Right renal cortex interstitium (tissue), 3 donors: ENCODE measurements around the gene SSH3. TPM values are rescaled to one million over a fixed set of nuclear protein-coding genes. Genes with fewer than 3 reads are reported as not detected.

Source experiments
- DNase-seq, 3 donors: peaks; one replicate each; pipeline ENCODE4 v3.0.0-alpha.2; 2013; ENCODE audit warnings: low read depth in 3 of 3, low spot score in 2 of 3
- polyA plus RNA-seq, 3 donors: library from polyadenylated mRNA; unstranded; fragments of 120-200 nt; gene quantifications; one replicate each; pipeline ENCODE4 v1.2.1, GENCODE V29; 2013; ENCODE audit not compliant: insufficient read length in 3 of 3

The SSH3 gene
- polyA plus RNA-seq, 3 donors: 16.5 to 22.2 (median 19.6) TPM

DNA sequence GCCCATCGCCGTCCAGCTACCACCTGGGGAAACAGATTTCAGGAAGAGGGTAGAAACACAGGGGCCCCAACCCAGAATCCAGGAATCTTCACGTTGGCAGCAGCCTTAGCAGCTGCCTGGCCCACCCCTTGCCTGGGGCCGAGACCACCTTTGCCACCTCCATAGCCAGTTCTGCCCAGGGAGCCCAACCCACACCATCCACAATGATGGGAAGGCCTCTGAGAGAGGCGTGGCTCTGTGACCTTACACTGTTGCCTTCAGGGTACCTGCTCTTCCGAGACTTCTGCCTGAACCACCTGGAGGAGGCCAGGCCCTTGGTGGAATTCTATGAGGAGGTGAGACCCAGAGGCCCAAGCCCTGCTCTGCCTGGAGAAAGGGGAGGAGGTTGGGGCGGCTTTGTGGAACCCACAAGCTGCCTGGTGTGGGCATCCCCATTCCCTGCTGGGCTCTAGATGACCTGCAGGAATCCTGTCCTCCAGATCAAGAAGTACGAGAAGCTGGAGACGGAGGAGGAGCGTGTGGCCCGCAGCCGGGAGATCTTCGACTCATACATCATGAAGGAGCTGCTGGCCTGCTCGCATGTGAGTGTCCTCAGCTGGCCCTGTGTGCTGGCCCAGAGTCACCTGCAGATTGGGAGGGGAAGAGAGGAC, 24.3 kb upstream of the SSH3 start:
- no peak for DNase-seq

DNA sequence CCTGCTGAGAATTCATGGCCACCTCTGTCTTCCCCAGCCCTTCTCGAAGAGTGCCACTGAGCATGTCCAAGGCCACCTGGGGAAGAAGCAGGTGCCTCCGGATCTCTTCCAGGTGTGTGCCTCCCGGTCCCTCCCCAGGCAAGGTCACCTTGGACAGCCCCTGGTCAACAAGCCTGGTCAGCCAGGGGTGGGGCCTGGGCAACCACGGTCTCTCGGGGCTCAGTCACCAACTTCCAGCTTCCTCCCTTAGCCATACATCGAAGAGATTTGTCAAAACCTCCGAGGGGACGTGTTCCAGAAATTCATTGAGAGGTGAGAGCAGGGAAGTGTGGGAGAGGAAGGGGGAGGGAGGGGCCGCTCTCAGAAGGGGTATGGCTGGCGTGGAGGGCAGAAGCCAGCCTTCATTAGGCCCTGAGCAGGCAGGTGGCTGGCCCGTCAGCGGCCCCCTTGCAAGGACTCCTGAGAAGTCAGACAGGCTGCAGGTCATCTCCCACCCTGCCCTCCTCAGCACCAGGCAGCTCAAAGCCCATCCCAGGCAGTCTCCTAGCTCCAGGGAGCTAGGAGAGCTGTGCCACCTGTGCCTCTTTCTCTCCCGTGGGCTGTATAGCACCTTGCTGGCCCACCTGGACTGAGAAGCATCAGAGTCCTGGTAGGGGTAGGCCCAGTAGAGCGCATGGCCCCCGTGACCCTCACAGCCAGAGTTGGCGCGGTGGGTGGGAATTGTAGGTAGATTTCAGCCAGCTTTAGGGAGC, 23.6 kb upstream of the SSH3 start:
- DNase-seq: no peak

DNA sequence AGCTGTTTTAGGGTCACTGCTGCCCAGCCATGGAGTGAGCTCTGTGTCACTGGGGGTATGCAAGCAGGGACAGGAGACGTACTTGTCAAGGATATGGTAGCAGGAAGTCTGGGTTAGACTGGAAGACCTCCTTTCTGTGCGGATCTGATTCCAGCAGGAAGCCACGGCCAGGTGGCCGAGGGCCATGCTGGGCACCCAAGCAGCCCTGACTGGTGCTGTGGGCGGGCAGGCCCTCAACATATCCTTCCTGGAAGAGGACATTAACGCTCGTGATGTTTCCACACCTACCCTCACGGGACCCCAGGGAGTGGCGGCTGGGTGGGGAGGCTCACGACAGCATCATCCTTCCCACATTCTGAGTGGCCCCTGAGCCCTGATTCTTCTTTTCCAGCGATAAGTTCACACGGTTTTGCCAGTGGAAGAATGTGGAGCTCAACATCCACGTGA, 23.0 kb upstream of the SSH3 start:
- DNase-seq: no peak

DNA sequence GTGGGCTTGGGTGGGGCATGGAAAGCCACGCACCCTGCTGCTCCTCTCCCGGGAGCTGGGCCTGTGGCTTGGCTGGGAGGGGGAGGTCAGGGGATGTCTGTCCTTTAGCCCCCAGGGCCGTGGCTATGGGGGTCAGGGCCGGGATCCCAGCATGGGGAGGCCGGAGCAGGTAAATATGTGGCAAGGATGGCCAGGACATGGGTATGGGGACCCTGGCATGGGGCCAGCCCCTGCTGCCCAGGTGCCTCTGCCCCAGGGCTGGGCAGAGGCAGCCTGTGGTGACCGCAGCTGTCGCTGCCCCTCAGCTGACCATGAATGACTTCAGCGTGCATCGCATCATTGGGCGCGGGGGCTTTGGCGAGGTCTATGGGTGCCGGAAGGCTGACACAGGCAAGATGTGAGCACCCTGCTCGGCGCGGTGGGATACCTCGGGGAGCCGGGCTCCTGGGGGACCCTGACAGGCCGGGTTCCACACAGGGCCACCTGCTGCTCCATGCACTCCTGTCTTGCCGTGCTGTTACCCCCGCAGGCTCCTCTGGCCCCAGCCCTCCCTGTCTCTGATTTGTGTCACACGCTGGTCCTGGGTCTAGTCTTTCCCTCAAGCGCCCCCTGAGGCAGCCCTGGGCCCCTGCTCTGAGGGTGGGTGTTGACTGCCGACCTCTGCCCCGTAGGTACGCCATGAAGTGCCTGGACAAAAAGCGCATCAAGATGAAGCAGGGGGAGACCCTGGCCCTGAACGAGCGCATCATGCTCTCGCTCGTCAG, 22.4 kb upstream of the SSH3 start:
- DNase-seq: no peak

DNA sequence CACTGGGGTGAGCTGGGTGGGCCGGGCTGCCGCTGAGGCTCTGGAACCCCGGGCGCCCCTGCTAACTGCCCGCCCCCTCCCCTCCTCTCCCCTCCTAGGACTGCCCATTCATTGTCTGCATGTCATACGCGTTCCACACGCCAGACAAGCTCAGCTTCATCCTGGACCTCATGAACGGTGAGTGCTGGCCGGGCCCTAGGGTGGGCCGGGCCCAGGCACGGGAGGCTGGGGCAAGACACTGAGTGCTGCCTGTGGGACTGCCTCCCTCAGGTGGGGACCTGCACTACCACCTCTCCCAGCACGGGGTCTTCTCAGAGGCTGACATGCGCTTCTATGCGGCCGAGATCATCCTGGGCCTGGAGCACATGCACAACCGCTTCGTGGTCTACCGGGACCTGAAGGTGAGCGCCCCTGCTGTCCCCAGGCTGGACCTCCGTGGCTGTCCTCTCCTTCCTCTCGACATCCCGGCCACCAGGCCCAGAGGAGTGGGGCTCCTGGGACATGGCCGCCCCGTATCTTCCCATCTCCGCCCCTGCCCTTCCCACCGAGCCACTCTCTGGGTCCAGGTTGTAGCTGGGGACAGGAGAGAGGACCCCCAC, 21.7 kb upstream of the SSH3 start:
- DNase-seq: no peak

DNA sequence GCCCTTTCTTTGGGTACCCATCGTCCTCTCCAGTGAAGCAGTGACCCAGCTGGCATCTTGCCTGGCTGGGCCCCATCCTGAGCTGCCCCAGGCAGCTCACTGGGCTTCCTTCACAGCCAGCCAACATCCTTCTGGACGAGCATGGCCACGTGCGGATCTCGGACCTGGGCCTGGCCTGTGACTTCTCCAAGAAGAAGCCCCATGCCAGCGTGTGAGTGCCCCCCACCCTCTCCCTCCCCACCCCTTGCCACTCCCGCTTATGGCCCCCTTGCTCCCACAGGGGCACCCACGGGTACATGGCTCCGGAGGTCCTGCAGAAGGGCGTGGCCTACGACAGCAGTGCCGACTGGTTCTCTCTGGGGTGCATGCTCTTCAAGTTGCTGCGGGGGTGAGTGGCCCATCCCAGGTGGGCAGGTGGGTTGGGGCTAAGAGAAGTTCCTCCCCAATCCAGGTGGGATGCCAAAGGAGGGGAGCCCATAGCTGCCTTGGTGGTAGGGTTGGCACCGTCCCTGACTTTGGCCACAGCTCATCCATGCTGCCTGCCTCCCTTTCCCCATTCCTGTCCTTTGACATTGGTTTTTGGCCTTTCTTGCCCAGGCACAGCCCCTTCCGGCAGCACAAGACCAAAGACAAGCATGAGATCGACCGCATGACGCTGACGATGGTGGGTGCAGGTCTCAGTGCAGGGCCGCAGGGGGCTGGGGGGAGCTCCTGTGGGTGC, 21.0 kb upstream of the SSH3 start:
- DNase-seq: no peak

DNA sequence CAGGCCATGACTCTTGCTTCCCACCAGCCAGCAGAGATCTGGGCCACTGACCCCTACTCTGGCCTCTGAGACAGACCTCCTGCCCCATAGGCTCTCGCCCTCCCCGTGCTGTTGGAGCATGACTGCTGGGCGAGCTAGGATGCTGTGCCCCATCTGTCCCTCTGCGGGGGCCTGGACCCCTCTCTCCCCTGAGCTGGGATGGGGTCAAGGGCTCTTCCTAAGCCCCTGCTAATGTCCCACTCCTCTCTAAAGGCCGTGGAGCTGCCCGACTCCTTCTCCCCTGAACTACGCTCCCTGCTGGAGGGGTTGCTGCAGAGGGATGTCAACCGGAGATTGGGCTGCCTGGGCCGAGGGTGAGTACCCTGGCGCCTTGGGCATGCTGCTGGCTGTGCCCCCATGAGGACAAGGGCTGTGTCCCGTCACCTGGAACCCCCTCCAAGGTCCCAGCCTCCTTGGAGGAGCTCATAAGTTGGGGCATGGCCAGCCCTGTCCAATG, 20.4 kb upstream of the SSH3 start:
- DNase-seq: no peak

DNA sequence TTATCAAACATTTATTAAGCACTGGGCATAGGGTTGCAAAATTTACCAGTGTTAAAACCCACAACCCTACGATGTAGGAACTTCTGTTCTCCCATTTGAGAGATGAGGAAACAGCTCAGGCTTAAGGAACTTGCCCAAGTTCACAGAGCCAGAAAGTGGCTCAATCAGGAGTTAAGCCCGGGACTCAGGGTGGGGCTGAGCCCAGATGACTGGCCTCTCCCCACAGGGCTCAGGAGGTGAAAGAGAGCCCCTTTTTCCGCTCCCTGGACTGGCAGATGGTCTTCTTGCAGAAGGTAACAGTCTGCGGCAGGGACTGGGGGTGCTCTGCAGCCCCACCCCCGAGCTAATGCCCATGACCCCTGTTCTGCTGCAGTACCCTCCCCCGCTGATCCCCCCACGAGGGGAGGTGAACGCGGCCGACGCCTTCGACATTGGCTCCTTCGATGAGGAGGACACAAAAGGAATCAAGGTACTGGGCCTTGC, 19.8 kb upstream of the SSH3 start:
- DNase-seq: no peak

DNA sequence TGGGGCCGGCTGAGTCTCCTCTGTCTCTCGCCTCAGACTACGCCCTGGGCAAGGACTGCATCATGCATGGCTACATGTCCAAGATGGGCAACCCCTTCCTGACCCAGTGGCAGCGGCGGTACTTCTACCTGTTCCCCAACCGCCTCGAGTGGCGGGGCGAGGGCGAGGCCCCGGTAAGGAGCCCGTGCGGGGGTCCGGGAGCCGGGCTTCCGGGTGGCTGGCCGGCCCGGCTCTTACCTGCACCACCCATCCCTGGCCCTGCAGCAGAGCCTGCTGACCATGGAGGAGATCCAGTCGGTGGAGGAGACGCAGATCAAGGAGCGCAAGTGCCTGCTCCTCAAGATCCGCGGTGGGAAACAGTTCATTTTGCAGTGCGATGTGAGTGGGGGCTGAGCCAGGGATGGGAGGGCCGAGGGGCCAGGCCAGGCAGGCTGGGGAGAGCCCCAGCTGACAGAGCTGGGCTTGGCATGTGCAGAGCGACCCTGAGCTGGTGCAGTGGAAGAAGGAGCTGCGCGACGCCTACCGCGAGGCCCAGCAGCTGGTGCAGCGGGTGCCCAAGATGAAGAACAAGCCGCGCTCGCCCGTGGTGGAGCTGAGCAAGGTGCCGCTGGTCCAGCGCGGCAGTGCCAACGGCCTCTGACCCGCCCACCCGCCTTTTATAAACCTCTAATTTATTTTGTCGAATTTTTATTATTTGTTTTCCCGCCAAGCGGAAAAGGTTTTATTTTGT, 18.4 kb upstream of the SSH3 start:
- DNase-seq: no peak

DNA sequence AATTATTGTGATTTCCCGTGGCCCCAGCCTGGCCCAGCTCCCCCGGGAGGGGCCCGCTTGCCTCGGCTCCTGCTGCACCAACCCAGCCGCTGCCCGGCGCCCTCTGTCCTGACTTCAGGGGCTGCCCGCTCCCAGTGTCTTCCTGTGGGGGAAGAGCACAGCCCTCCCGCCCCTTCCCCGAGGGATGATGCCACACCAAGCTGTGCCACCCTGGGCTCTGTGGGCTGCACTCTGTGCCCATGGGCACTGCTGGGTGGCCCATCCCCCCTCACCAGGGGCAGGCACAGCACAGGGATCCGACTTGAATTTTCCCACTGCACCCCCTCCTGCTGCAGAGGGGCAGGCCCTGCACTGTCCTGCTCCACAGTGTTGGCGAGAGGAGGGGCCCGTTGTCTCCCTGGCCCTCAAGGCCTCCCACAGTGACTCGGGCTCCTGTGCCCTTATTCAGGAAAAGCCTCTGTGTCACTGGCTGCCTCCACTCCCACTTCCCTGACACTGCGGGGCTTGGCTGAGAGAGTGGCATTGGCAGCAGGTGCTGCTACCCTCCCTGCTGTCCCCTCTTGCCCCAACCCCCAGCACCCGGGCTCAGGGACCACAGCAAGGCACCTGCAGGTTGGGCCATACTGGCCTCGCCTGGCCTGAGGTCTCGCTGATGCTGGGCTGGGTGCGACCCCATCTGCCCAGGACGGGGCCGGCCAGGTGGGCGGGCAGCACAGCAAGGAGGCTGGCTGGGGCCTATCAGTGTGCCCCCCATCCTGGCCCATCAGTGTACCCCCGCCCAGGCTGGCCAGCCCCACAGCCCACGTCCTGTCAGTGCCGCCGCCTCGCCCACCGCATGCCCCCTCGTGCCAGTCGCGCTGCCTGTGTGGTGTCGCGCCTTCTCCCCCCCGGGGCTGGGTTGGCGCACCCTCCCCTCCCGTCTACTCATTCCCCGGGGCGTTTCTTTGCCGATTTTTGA, 17.5 kb upstream of the SSH3 start:
- DNase-seq: no peak

DNA sequence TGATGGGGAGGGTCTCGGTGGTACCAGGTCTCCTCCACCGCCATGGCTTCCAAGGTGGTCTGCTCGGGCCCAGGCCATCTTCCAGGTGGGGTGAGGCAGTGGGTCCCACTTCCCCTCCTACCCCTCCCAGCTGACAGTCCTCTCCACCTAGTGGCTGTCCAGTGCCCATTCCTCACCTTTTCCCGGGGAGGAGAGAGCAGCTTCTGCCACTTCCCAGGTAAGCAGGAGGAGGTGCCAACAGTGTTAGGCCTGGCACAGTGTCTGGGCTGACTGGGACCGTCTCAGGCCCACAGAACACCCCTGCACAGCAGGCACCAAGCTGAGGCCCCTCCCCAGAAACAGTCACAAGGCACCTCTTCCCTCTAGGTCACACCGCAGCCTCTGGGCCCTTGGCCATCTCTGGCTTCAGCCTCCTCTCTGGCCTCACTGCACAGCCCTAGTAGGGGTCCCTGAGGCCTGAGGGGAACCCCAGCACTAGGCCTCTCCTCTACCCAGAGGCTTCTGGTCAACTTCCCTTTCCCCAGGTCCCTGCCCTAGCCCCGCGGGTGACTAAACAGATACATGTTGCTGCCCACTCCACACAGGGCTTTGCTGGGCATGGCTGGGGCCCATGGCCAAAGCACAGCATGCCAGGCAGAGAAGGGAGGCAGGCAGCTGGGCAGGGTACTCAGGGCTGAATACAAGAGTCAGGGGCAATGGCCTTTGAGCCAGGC, 16.6 kb upstream of the SSH3 start:
- no peak for DNase-seq

DNA sequence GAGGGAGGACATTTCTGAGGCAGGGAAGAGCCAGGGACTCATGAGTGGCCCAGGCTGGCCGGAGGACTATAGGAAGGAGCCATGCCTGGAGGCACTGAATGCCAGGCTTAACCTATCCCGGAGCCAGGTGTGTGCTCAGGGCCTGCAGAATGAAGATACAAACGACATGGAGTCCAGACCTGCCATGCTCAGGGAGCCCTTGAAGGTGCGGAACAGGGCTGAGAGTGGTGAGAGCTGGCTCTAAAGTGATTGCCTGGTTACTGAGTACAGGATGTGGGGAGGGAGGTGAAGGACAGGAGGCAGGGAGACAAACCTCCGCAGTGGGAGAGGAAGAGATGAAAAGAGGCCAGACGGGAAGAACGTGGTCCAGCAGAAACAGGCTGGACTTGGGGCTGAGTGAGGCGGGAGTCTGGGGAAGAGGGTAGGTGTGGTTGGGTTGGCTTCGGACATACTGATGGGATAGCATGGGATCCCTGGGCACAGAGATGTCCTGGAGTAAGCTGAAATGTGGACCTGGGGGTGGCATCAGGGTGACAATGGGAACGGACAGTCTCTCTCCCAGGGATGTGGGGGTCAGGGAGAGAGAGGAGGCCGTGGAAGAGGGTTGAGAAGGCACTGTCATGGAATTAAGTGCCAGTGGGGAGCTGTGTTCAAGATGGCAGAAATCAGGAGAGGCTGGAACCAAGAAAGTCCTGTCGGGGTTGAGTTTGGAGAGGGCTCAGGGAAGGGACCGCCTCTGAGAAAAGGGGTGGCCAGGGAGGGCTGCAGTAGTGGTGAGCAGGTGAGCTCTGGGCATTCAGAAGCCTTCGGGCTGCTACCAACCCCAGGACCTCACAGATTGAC, 15.8 kb upstream of the SSH3 start:
- no peak for DNase-seq

DNA sequence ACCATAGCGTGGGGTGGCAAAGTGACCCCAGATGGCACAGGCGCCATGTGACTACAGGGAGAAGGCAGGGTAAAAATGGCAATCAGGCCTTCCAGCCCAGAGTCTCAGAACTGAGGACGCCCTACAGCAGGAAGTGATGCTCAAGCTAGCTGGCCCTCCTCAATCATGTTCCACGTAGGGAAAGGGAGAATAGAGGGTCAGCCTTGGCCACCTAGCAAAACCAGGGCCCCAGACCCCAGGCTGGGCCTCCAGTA, 15.2 kb upstream of the SSH3 start:
- DNase-seq: no peak

DNA sequence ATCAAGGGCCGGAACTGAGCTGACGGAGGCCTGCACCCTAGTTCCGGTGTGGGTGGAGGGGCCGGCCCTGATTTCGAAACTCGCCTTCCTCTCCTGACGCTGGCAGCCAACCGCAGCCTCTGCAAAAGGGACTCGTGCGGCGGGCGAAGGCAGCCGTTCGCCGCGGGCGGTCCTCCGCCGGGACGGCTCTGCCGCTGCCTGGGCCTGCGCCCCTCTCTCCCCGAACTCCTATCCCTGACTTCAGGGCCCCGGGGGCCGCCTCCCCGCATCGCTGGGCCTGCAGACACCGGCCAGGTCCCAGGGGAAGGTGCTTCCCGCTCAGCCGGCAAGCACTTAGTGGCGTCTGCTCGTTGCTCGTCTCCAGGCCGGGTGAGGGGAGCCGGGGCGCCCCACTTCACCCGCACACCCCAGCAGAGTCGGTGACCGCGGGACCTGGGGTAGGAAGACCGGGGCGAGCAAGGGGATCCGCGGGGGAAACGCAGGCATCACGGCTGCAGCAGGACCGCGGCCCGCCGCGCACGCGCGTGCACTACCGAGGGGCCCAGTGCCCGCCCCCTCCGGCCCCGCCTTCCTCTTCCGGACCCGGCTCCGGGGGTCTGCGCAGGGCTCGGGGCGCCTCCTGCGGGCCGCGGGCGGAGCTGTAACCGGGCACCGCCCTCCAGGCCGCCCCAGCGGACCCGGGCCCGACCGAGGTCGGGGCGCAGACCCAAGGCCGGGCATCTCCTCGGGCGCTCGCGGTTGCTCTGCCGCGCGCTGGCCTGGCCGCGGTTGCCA, 14.7 kb upstream of the SSH3 start:
- DNase-seq: peak in 1 of 3 donors; percentile 81

DNA sequence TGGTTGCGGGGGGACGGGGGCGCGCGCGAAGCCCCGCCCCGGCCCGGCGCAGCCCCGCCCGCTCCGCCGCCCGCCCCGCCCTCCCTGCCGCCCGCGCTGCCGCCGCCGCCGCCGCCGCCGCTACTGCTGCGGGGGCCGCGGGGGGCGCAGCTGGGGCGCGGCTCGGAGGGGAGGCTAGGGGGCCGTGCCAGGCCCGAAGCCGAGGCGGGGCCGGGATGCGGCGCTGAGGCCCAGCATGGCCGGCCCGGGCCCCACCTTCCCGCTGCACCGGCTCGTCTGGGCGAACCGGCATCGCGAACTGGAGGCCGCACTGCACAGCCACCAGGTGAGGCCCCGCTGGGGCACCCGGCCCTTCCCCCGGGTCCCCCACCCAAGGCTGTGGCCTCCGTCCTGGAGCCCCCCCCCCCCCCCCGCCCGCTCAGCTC, 14.1 kb upstream of the SSH3 start, which contains the start of gene ANKRD13D:
ANKRD13D (plus strand) TSS at position 78 of the 425 bp plus-strand sequence; CDS start at position 236, 158 bp downstream.
- DNase-seq: no peak
